IPS DF 19.7 (cell line): ENCODE measurements around the gene OXER1.

Source experiments
- DNase-seq: peaks from one replicate; pipeline ENCODE4 v3.0.0-alpha.2; 2013; ENCODE audit warnings: low read depth, low spot score

Gene OXER1

GRCh38 chr2:42769583-42770287 lies 5.8 kb upstream of the OXER1 start:
- DNase-seq: no peak

GRCh38 chr2:42768706-42769256 lies 4.8 kb upstream of the OXER1 start:
- DNase-seq: no peak

- DNase-seq: no peak
Measured at GRCh38 chr2:42767899-42768705, 4.2 kb upstream of the OXER1 start.

- no peak for DNase-seq
Measured at GRCh38 chr2:42767080-42767898, 3.4 kb upstream of the OXER1 start.

- no peak for DNase-seq
Measured at GRCh38 chr2:42765686-42766085, 1.8 kb upstream of the OXER1 start.

GRCh38 chr2:42764901-42765300 lies 966 bp upstream of the OXER1 start:
- DNase-seq: no peak

- no peak for DNase-seq
Measured at GRCh38 chr2:42762823-42763804, 821 bp downstream of the OXER1 start.

GRCh38 chr2:42762155-42762554 lies 1.8 kb downstream of the OXER1 start:
- no peak for DNase-seq

GRCh38 chr2:42761554-42761953 lies 2.4 kb downstream of the OXER1 start:
- no peak for DNase-seq

GRCh38 chr2:42758751-42759150 lies 5.2 kb downstream of the OXER1 start:
- DNase-seq: no peak

- no peak for DNase-seq
Measured at GRCh38 chr2:42757981-42758740, 5.8 kb downstream of the OXER1 start.

- no peak for DNase-seq
Measured at GRCh38 chr2:42756966-42757513, 6.9 kb downstream of the OXER1 start.

GRCh38 chr2:42756150-42756775 lies 7.7 kb downstream of the OXER1 start:
- no peak for DNase-seq

- DNase-seq: no peak
Measured at GRCh38 chr2:42755191-42755880, 8.6 kb downstream of the OXER1 start.

- no peak for DNase-seq
Measured at GRCh38 chr2:42754776-42755140, 9.2 kb downstream of the OXER1 start.

- no peak for DNase-seq
Measured at GRCh38 chr2:42754021-42754775, 9.7 kb downstream of the OXER1 start.

GRCh38 chr2:42752816-42753813 lies 10.8 kb downstream of the OXER1 start:
- DNase-seq: no peak
